Right lobe of liver (tissue), 4 donors: ENCODE data around the gene S100PBP.

Experiments
- CTCF ChIP-seq, 4 donors: fragments of 200-600 bp in 3 of 4; fragments of 450-650 bp in 1 of 4; IDR thresholded peaks; one replicate each; pipeline versions ENCODE4 v1.5.1 to v1.8.0; 2016 to 2022; ENCODE audit warnings: antibody characterized with exemption in 4 of 4, mild to moderate bottlenecking in 2 of 4
- POLR2A ChIP-seq: fragments of 450-650 bp; IDR thresholded peaks from one replicate; pipeline ENCODE4 v1.6.1; 2017; ENCODE audit warnings: antibody characterized with exemption, mild to moderate bottlenecking
- donor health status: DM: no; HTN: no; CAD: no.
- donor health status: DM: no; HTN: no; CAD: no.
- donor health status: DM: no; HTN: yes; CAD: no.

- TF ChIP-seq CTCF (IDR thresholded peaks at IDR 0.05) (no peak), POLR2A (no peak)
Observed at GRCh38 chr1:32860566-32860965, 43.1 kb downstream of the S100PBP start.
